HFFc6 (cell line): ENCODE data around the gene ERC2. TPM values are rescaled to one million over a fixed set of nuclear protein-coding genes. Genes with fewer than 3 reads are reported as not detected.

Experiments used
- DNase-seq: peaks from one replicate; pipeline ENCODE4 v3.0.0-alpha.2; 2018
- H3K27ac Mint-ChIP-seq: 2 replicates; pipeline ENCODE4 v1.8.0; 2020; ENCODE audit warnings: mild to moderate bottlenecking, mixed read lengths
- H3K27me3 Mint-ChIP-seq: 2 replicates; pipeline ENCODE4 v1.8.0; 2021; ENCODE audit warnings: mild to moderate bottlenecking, moderate library complexity, mixed read lengths; ENCODE audit not compliant: insufficient read depth
- H3K36me3 Mint-ChIP-seq: 2 replicates; pipeline ENCODE4 v1.8.0; 2021; ENCODE audit warnings: low read depth, mixed read lengths
- H3K4me1 Mint-ChIP-seq: 2 replicates; pipeline ENCODE4 v1.8.0; 2020; ENCODE audit warnings: low read depth, mixed read lengths
- H3K4me3 Mint-ChIP-seq: 2 replicates; pipeline ENCODE4 v1.8.0; 2020; ENCODE audit warnings: mild to moderate bottlenecking, moderate library complexity, mixed read lengths
- H3K9me3 Mint-ChIP-seq: 2 replicates; pipeline ENCODE4 v1.8.0; 2020; ENCODE audit warnings: mild to moderate bottlenecking, mixed read lengths
- CTCF ChIP-seq: fragments of 200-600 bp; sonication (generic); IDR thresholded peaks from 2 replicates; pipeline ENCODE4 v1.5.0; 2021; ENCODE audit warnings: antibody characterized with exemption, mild to moderate bottlenecking
- total RNA-seq, 6 experiments: library from RNA; stranded (reverse); fragmentation: NEBNext Ultra II Directional; extraction: Animal tissue kit (Norgen Biotek cat#: 25700); gene quantifications; 2 replicates in 1 of 6; 3 replicates in 5 of 6; pipeline ENCODE4 v1.2.3, GENCODE V29; 2021

Gene ERC2
- total RNA-seq, 6 experiments from 2014 or later, result 0.11 TPM; not detected in 5

DNA sequence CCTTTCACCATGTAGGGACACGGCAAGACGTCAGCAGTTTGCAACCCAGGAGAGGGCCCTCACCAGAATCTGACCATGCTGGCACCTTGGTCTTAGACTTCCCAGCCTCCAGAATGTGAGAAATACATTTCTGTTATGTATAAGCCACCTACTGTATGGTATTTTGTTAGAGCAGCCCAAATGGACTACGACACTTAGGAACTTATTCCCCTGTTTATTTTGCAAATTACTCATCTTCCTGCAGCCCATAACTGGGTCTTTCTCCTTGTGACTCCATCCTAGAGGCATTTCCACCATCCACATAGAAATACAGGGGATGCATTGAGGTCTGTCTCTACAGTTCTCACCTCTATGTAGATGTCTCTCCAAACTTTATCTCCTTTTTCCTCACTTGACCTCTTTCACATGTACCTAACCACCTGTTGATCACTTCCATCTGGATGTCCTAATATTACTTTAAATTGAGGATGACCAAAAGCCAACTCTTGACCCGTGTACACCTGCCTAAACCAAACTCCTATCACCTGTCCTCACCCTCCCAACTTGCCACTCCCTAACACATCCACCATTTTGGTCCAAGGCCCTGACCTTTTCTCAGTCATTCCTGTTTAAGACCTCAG, 575.1 kb downstream of the ERC2 start:
- no peak for TF ChIP-seq CTCF
- Mint-ChIP-seq H3K4me1 (peaks cover 11% of the 10 kb centered on the region; the same call in 1 of the 2 replicates), H3K36me3 (no peaks in the 10 kb centered on the region), H3K27ac (no peak overlapping the region), H3K9me3 (no peaks in the 10 kb centered on the region; the same call in 1 of the 2 replicates), H3K4me3 (no peak overlapping the region; the same call in 1 of the 2 replicates), H3K27me3 (no peaks in the 10 kb centered on the region)
- no peak for DNase-seq

DNA sequence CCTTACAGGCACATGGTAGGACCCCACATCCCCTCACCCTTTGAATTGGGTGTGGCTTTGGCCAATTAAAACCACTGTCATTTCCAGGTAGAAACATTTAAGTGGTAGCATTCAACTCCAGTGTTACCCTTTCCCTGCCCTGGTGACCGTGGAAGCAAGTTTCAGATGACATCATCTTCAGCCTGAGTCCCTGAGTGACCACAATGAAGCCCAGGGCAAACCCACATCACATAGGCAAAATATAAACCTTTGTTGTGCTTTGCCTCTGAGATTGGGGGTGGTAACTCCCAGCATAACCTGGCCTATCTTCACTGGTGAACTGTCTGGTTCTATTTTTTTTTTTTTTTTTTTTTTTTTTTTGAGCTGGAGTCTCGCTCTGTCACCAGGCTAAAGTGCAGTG, 577.2 kb downstream of the ERC2 start:
- Mint-ChIP-seq H3K9me3 (no peaks in the 10 kb centered on the region; the same call in 1 of the 2 replicates), H3K4me3 (no peak overlapping the region), H3K27ac (no peak overlapping the region), H3K27me3 (no peaks in the 10 kb centered on the region), H3K4me1 (peaks cover 12% of the 10 kb centered on the region; the same call in 1 of the 2 replicates), H3K36me3 (no peaks in the 10 kb centered on the region)
- DNase-seq, result no peak
- TF ChIP-seq CTCF, result no peak

DNA sequence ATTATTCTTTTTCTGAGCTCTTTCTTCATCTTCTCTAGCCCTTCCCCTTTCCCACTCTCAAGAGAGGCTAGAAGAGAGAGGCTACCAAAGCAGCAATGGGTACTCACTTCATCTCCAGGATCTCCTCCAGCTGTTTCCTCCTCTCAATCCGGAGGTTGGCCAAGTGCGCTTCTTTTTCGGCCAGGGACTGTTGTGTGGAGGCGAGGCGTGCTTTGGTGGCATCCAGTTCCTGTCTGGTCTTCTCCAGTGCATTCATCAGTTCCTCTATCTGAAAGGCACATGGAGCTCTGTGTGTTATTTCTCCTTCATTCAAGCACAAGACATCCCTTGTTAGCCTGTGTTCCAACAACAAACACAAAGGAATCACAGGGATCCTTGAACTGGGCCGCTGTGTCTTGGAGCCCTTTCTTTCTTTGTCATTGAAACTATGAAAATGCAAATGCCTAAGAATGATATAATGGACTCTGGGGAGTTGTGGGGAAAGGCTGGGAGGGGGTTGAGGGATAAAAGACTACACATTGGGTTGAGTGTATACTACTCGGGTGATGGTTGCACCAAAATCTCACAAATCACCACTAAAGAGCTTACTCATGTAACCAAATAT, 579.9 kb downstream of the ERC2 start:
- no peak overlapping the region for H3K27ac Mint-ChIP-seq

DNA sequence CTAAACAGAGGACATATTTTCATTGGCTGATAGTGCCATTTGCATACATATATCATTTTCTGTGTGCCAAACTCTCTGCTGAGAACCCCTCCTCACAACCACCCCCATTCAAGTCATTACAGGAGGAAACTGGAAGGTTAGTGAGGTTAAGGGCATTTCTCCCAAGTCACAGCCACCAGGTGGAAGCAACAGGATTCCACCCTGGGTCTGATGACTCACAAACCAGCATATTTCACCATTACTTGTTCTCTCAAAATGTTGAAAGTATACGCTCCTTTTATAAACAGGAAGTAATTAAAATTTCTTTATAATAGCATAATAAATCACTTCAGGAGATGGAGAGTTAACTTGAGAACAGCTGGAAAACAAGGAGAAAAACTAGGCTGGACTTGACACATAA, 582.5 kb downstream of the ERC2 start:
- H3K36me3 Mint-ChIP-seq, result no peaks in the 10 kb centered on the region
- no peak overlapping the region for H3K4me3 Mint-ChIP-seq
- no peak for DNase-seq
- H3K27ac Mint-ChIP-seq, result no peak overlapping the region
- peaks cover 6% of the 10 kb centered on the region; the same call in 1 of the 2 replicates for H3K4me1 Mint-ChIP-seq
- TF ChIP-seq CTCF, result no peak
- no peaks in the 10 kb centered on the region; the same call in 1 of the 2 replicates for H3K9me3 Mint-ChIP-seq
- no peaks in the 10 kb centered on the region for H3K27me3 Mint-ChIP-seq

More for the DNA sequence above, 579.9 kb downstream of the ERC2 start:
- Mint-ChIP-seq H3K36me3 (no peaks in the 10 kb centered on the region), H3K4me1 (peaks cover 14% of the 10 kb centered on the region; the same call in 1 of the 2 replicates), H3K27me3 (no peaks in the 10 kb centered on the region), H3K4me3 (no peak overlapping the region), H3K9me3 (no peaks in the 10 kb centered on the region; the same call in 1 of the 2 replicates)
- no peak for TF ChIP-seq CTCF
- DNase-seq, result no peak

- DNase-seq, result no peak
- no peak for TF ChIP-seq CTCF
- Mint-ChIP-seq H3K36me3 (no peaks in the 10 kb centered on the region), H3K4me3 (no peak overlapping the region), H3K4me1 (peaks cover 6% of the 10 kb centered on the region; the same call in 1 of the 2 replicates), H3K9me3 (no peaks in the 10 kb centered on the region; the same call in 1 of the 2 replicates), H3K27ac (no peak overlapping the region), H3K27me3 (no peaks in the 10 kb centered on the region)
Observed at GRCh38 chr3:55884491-55885285, 583.6 kb downstream of the ERC2 start.
